ENCODE data around the gene ZSWIM1. TPM values are rescaled to one million over a fixed set of nuclear protein-coding genes. Genes with fewer than 3 reads are reported as not detected.

The ZSWIM1 gene
- polyA plus RNA-seq, 1 donor (not counting 4 experiments of a cell fraction or from before 2014, with no cell fraction given), result 4.4 TPM

- H3K4me1 ChIP-seq (ENCODE audit: control insufficient read depth, extremely low read depth, insufficient read depth, low read length), result no peaks in the 10 kb centered on the region
- H3K4me2 ChIP-seq (ENCODE audit: control insufficient read depth, extremely low read depth, insufficient read depth, low read depth, low read length), result no peak overlapping the region
- FAIRE-seq, result no peak
These were observed 38.7 kb downstream of the ZSWIM1 start for GRCh38 chr20:45919542-45920399.

DNA sequence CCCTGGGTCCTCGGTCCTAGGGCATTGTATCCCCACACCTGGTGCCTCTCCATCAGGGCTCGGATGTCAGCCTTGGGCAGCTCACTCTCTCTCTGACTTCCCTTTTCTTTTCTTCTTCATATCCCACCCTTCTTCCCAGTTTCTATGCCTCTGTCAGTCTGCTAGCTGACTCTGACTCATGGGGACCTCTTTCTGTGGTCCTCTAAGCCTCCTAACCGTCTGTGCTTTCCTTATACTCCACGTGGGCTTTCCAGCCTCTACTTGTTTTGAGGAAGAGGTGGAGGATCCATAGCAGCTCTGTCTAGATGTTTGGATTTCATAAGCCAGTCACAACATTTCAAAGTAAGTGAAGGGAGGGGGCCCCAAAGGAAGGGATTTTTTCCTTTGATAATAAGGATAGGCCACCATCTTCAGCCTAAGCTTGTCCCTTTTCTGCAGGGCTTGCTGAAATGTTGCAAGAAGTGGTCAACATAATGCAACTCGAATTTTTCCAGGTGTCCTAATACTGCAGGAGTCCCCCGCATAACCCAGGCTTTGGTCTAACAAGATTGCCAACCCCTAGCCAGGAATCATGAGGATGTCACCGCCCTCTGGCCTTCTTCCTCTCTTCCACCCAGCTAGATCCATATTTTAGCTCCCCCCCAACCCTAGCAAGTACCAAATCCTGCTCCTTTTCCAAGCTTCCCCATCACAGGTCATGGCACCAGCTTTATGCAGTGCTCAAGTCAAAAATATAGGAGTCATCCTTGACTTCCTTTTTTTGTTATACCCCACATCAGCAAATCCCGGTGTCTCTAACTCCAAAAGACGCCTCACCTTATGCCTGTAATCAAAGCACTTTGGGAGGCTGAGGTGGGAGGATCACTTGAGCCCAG is 39.7 kb downstream of the ZSWIM1 start:
- no peaks in the 10 kb centered on the region for H3K9me3 ChIP-seq (ENCODE audit: control insufficient read depth, low read depth, low read length)
- H3K27me3 ChIP-seq (ENCODE audit: control insufficient read depth, extremely low read depth, insufficient read depth, low read length), result peaks cover 2% of the 10 kb centered on the region
- no peak overlapping the region for H2AFZ ChIP-seq (ENCODE audit: control insufficient read depth, low read length)
- no peak overlapping the region for H3K27ac ChIP-seq (ENCODE audit: control insufficient read depth, insufficient read depth, low read length)
- no peak overlapping the region for H3K4me2 ChIP-seq (ENCODE audit: control insufficient read depth, extremely low read depth, insufficient read depth, low read depth, low read length)
- FAIRE-seq (no peak), DNase-seq (ENCODE audit: low read depth, low spot score) (no peak)
- dilution Hi-C loops (cut with MboI; ENCODE audit: extremely low pct_ligation_motif_present, low sequenced_read_pairs), result no loop called here
- no peaks in the 10 kb centered on the region for H3K36me3 ChIP-seq (ENCODE audit: control insufficient read depth in 2 of 2, extremely low read depth in 1 of 2, insufficient read depth in 2 of 2, low read length in 2 of 2)
- H3K4me1 ChIP-seq (ENCODE audit: control insufficient read depth, extremely low read depth, insufficient read depth, low read length), result no peaks in the 10 kb centered on the region
- no peaks in the 10 kb centered on the region for H4K20me1 ChIP-seq (ENCODE audit: control insufficient read depth, extremely low read depth, insufficient read depth, low read length)
- no peaks in the 10 kb centered on the region for H3K79me2 ChIP-seq (ENCODE audit: control insufficient read depth, insufficient read depth, low read length)
- H3K4me3 ChIP-seq (ENCODE audit: control insufficient read depth in 2 of 3, extremely low read depth in 1 of 3, insufficient read depth in 2 of 3, low read depth in 1 of 3, low read length in 3 of 3), result no peak overlapping the region
- no peak overlapping the region for H3K9ac ChIP-seq (ENCODE audit: control insufficient read depth, extremely low read depth, insufficient read depth, low read length)
- TF ChIP-seq EZH2 (IDR thresholded peaks at IDR 0.05; ENCODE audit: low read length), result no peak
- TF ChIP-seq, protein P1, sequence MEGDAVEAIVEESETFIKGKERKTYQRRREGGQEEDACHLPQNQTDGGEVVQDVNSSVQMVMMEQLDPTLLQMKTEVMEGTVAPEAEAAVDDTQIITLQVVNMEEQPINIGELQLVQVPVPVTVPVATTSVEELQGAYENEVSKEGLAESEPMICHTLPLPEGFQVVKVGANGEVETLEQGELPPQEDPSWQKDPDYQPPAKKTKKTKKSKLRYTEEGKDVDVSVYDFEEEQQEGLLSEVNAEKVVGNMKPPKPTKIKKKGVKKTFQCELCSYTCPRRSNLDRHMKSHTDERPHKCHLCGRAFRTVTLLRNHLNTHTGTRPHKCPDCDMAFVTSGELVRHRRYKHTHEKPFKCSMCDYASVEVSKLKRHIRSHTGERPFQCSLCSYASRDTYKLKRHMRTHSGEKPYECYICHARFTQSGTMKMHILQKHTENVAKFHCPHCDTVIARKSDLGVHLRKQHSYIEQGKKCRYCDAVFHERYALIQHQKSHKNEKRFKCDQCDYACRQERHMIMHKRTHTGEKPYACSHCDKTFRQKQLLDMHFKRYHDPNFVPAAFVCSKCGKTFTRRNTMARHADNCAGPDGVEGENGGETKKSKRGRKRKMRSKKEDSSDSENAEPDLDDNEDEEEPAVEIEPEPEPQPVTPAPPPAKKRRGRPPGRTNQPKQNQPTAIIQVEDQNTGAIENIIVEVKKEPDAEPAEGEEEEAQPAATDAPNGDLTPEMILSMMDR (optimal IDR thresholded peaks at IDR 0.05 in 1 of 3, IDR thresholded peaks at IDR 0.05 in 1 of 3, conservative IDR thresholded peaks at IDR 0.05 in 1 of 3; ENCODE audit: extremely low read depth in 1 of 3, insufficient read depth in 2 of 3, low read length in 3 of 3), result no peak
- no peaks in the 10 kb centered on the region for H3K9me1 ChIP-seq (ENCODE audit: control insufficient read depth, extremely low read depth, insufficient read depth, low read length)

More at GRCh38 chr20:45919542-45920399, 38.7 kb downstream of the ZSWIM1 start:
- H4K20me1 ChIP-seq (ENCODE audit: control insufficient read depth, extremely low read depth, insufficient read depth, low read length), result no peaks in the 10 kb centered on the region
- H2AFZ ChIP-seq (ENCODE audit: control insufficient read depth, low read length), result no peak overlapping the region
- no peaks in the 10 kb centered on the region for H3K9me1 ChIP-seq (ENCODE audit: control insufficient read depth, extremely low read depth, insufficient read depth, low read length)
- H3K4me3 ChIP-seq (ENCODE audit: control insufficient read depth in 2 of 3, extremely low read depth in 1 of 3, insufficient read depth in 2 of 3, low read depth in 1 of 3, low read length in 3 of 3), result no peak overlapping the region
- DNase-seq (ENCODE audit: low read depth, low spot score), result no peak
- no peaks in the 10 kb centered on the region for H3K36me3 ChIP-seq (ENCODE audit: control insufficient read depth in 2 of 2, extremely low read depth in 1 of 2, insufficient read depth in 2 of 2, low read length in 2 of 2)
- H3K9ac ChIP-seq (ENCODE audit: control insufficient read depth, extremely low read depth, insufficient read depth, low read length), result no peak overlapping the region
- dilution Hi-C loops (cut with MboI; ENCODE audit: extremely low pct_ligation_motif_present, low sequenced_read_pairs), result no loop called here
- H3K27ac ChIP-seq (ENCODE audit: control insufficient read depth, insufficient read depth, low read length), result no peak overlapping the region
- H3K9me3 ChIP-seq (ENCODE audit: control insufficient read depth, low read depth, low read length), result no peaks in the 10 kb centered on the region
- H3K79me2 ChIP-seq (ENCODE audit: control insufficient read depth, insufficient read depth, low read length), result no peaks in the 10 kb centered on the region
- H3K27me3 ChIP-seq (ENCODE audit: control insufficient read depth, extremely low read depth, insufficient read depth, low read length), result no peaks in the 10 kb centered on the region
- no peak for TF ChIP-seq EZH2 (IDR thresholded peaks at IDR 0.05; ENCODE audit: low read length)
- TF ChIP-seq, protein P1 (optimal IDR thresholded peaks at IDR 0.05 in 1 of 3, IDR thresholded peaks at IDR 0.05 in 1 of 3, conservative IDR thresholded peaks at IDR 0.05 in 1 of 3; ENCODE audit: extremely low read depth in 1 of 3, insufficient read depth in 2 of 3, low read length in 3 of 3), result no peak
